Memory B cell (primary cell): ENCODE results near the gene RAD9B.
"Not testable (repeated sequence)": the region's sequence is repeated elsewhere in the genome, so short reads cannot be mapped to it uniquely, and the experiment has no call there.

Experiments used
- ATAC-seq: fragments of 150-1000 bp; cut with Tn5 transposase; 2 replicates; pipeline ENCODE4 v1.10.0; 2021; ENCODE audit warnings: low read depth, mild to moderate bottlenecking, moderate library complexity
- DNase-seq, 2 donors: peaks; one replicate each; pipeline ENCODE4 v3.0.0; 2022; ENCODE audit warnings: low spot score in 2 of 2
- H3K27ac Mint-ChIP-seq: one replicate; pipeline ENCODE4 v1.8.0; 2022; ENCODE audit warnings: mild to moderate bottlenecking, moderate library complexity, mixed read lengths
- H3K27me3 Mint-ChIP-seq: one replicate; pipeline ENCODE4 v1.8.0; 2022; ENCODE audit warnings: mixed read lengths
- H3K36me3 Mint-ChIP-seq: one replicate; pipeline ENCODE4 v1.8.0; 2022; ENCODE audit warnings: mild to moderate bottlenecking, mixed read lengths
- H3K4me1 Mint-ChIP-seq: one replicate; pipeline ENCODE4 v1.8.0; 2022; ENCODE audit warnings: mixed read lengths
- H3K4me3 Mint-ChIP-seq: one replicate; pipeline ENCODE4 v1.8.0; 2022; ENCODE audit warnings: mild to moderate bottlenecking, moderate library complexity, mixed read lengths
- H3K9me3 Mint-ChIP-seq: one replicate; pipeline ENCODE4 v1.8.0; 2022; ENCODE audit warnings: mixed read lengths

The RAD9B gene

GRCh38 chr12:110501752-110502738 is at the start of gene RAD9B, which contains the start of gene VPS29:
TSS of gene RAD9B (plus strand) at chr12:110502331. CDS start at chr12:110502338, 7 bp downstream.
TSS of gene VPS29 (minus strand) at chr12:110502111. CDS start at chr12:110502051, 60 bp downstream.
- Mint-ChIP-seq H3K27me3 (no peaks in the 10 kb centered on the region), H3K4me1 (peaks cover 12% of the 10 kb centered on the region), H3K4me3 (peak within 1 kb of the TSS; percentile 95), H3K36me3 (peaks cover 2% of the 10 kb centered on the region), H3K27ac (peak within 1 kb of the TSS; percentile 91), H3K9me3 (no peaks in the 10 kb centered on the region)
- DNase-seq = peak; percentile 93 to 98
- peak; percentile 90 for ATAC-seq

GRCh38 chr12:110453569-110454296 is 48.4 kb upstream of the RAD9B start:
- no peaks in the 10 kb centered on the region for H3K27me3 Mint-ChIP-seq
- no peak for ATAC-seq
- H3K4me1 Mint-ChIP-seq = peaks cover 17% of the 10 kb centered on the region
- no peaks in the 10 kb centered on the region for H3K9me3 Mint-ChIP-seq
- no peak overlapping the region for H3K27ac Mint-ChIP-seq
- DNase-seq = no peak
- H3K4me3 Mint-ChIP-seq = no peak overlapping the region
- H3K36me3 Mint-ChIP-seq = peaks cover 9% of the 10 kb centered on the region

- H3K27ac Mint-ChIP-seq = peak overlapping the region; percentile 14
Measured at GRCh38 chr12:110458756-110459155, 43.4 kb upstream of the RAD9B start.

GRCh38 chr12:110461189-110461588 is 40.9 kb upstream of the RAD9B start:
- ATAC-seq, H3K9me3 Mint-ChIP-seq, DNase-seq, H3K4me3 Mint-ChIP-seq, H3K27me3 Mint-ChIP-seq, H3K27ac Mint-ChIP-seq: not testable (repeated sequence)
- Mint-ChIP-seq H3K36me3 (peaks cover 22% of the 10 kb centered on the region), H3K4me1 (peaks cover 15% of the 10 kb centered on the region)

More at GRCh38 chr12:110458756-110459155, 43.4 kb upstream of the RAD9B start:
- Mint-ChIP-seq H3K9me3 (no peaks in the 10 kb centered on the region), H3K4me1 (peaks cover 17% of the 10 kb centered on the region), H3K36me3 (peaks cover 16% of the 10 kb centered on the region), H3K4me3 (no peak overlapping the region), H3K27me3 (no peaks in the 10 kb centered on the region)
- ATAC-seq (no peak), DNase-seq (no peak)

- Mint-ChIP-seq H3K36me3 (peaks cover 14% of the 10 kb centered on the region), H3K4me3 (no peak overlapping the region), H3K4me1 (peaks cover 27% of the 10 kb centered on the region), H3K27me3 (no peaks in the 10 kb centered on the region), H3K9me3 (no peaks in the 10 kb centered on the region), H3K27ac (no peak overlapping the region)
- DNase-seq (no peak), ATAC-seq (no peak)
Measured at GRCh38 chr12:110465024-110465423, 37.1 kb upstream of the RAD9B start.

GRCh38 chr12:110465765-110466164 is 36.4 kb upstream of the RAD9B start:
- ATAC-seq, H3K27ac Mint-ChIP-seq, H3K4me3 Mint-ChIP-seq, H3K27me3 Mint-ChIP-seq, H3K9me3 Mint-ChIP-seq, DNase-seq: not testable (repeated sequence)
- H3K36me3 Mint-ChIP-seq = peaks cover 11% of the 10 kb centered on the region
- H3K4me1 Mint-ChIP-seq = peaks cover 27% of the 10 kb centered on the region

GRCh38 chr12:110466791-110467190 is 35.3 kb upstream of the RAD9B start:
- Mint-ChIP-seq H3K27me3 (no peaks in the 10 kb centered on the region), H3K36me3 (peaks cover 11% of the 10 kb centered on the region), H3K4me1 (peaks cover 29% of the 10 kb centered on the region), H3K4me3 (peak overlapping the region; percentile 43), H3K27ac (no peak overlapping the region), H3K9me3 (no peaks in the 10 kb centered on the region)
- ATAC-seq (no peak), DNase-seq (no peak)

- DNase-seq (no peak), ATAC-seq (no peak)
- no peaks in the 10 kb centered on the region for H3K27me3 Mint-ChIP-seq
- H3K36me3 Mint-ChIP-seq = peaks cover 8% of the 10 kb centered on the region
- H3K27ac Mint-ChIP-seq = peak overlapping the region; percentile 88
- peaks cover 23% of the 10 kb centered on the region for H3K4me1 Mint-ChIP-seq
- no peaks in the 10 kb centered on the region for H3K9me3 Mint-ChIP-seq
- H3K4me3 Mint-ChIP-seq = peak overlapping the region; percentile 98
Measured at GRCh38 chr12:110467847-110468213, 34.3 kb upstream of the RAD9B start.

- peak; percentile 86 to 94 for DNase-seq
- peak; percentile 85 for ATAC-seq
- H3K27ac Mint-ChIP-seq = peak within 1 kb of the TSS; percentile 88
- no peaks in the 10 kb centered on the region for H3K27me3 Mint-ChIP-seq
- peak within 1 kb of the TSS; percentile 98 for H3K4me3 Mint-ChIP-seq
- H3K9me3 Mint-ChIP-seq = no peaks in the 10 kb centered on the region
- peaks cover 8% of the 10 kb centered on the region for H3K36me3 Mint-ChIP-seq
- peaks cover 23% of the 10 kb centered on the region for H3K4me1 Mint-ChIP-seq
Measured at GRCh38 chr12:110468214-110469048, 33.7 kb upstream of the RAD9B start, which contains the start of the genes FAM216A and GPN3. TSS of gene FAM216A (plus strand) at chr12:110468845. CDS start at chr12:110468876, 31 bp downstream. TSS of gene GPN3 (minus strand) at chr12:110468257. CDS start at chr12:110468203, 54 bp downstream.

- ATAC-seq (no peak), DNase-seq (no peak)
- Mint-ChIP-seq H3K27me3 (no peaks in the 10 kb centered on the region), H3K27ac (no peak overlapping the region), H3K4me1 (peaks cover 4% of the 10 kb centered on the region), H3K9me3 (no peaks in the 10 kb centered on the region), H3K4me3 (no peak overlapping the region), H3K36me3 (peaks cover 8% of the 10 kb centered on the region)
Measured at GRCh38 chr12:110475426-110475825, 26.7 kb upstream of the RAD9B start.

- DNase-seq (no peak), ATAC-seq (no peak)
- Mint-ChIP-seq H3K27ac (peak overlapping the region; percentile 71), H3K27me3 (no peaks in the 10 kb centered on the region), H3K4me1 (peaks cover 12% of the 10 kb centered on the region), H3K9me3 (no peaks in the 10 kb centered on the region), H3K36me3 (peaks cover 4% of the 10 kb centered on the region), H3K4me3 (peak overlapping the region; percentile 64)
Measured at GRCh38 chr12:110498984-110499706, 3.0 kb upstream of the RAD9B start.

GRCh38 chr12:110501399-110501751 is 756 bp upstream of the RAD9B start:
- H3K4me1 Mint-ChIP-seq = peaks cover 12% of the 10 kb centered on the region
- ATAC-seq = peak; percentile 1
- DNase-seq = peak in 1 of 2 donors; percentile 4

GRCh38 chr12:110503432-110503831 is 1.3 kb downstream of the RAD9B start:
- Mint-ChIP-seq H3K4me3 (no peak overlapping the region), H3K27ac (no peak overlapping the region), H3K9me3 (no peaks in the 10 kb centered on the region), H3K4me1 (peaks cover 12% of the 10 kb centered on the region), H3K27me3 (no peaks in the 10 kb centered on the region), H3K36me3 (peaks cover 2% of the 10 kb centered on the region)
- ATAC-seq = no peak
- no peak for DNase-seq

More at GRCh38 chr12:110501399-110501751, 756 bp upstream of the RAD9B start:
- Mint-ChIP-seq H3K27ac (peak overlapping the region; percentile 91), H3K9me3 (no peaks in the 10 kb centered on the region), H3K36me3 (peaks cover 2% of the 10 kb centered on the region), H3K4me3 (peak overlapping the region; percentile 95), H3K27me3 (no peaks in the 10 kb centered on the region)
